Esophagus muscularis mucosa (tissue), 4 donors: ENCODE results near the gene ZFP82. TPM values are rescaled to one million over a fixed set of nuclear protein-coding genes. Genes with fewer than 3 reads are reported as not detected.

Experiments
- DNase-seq: peaks from one replicate; pipeline ENCODE4 v3.0.0-alpha.2; 2017; ENCODE audit errors: extremely low spot score
- H3K27ac ChIP-seq, 4 donors: fragments of 200-600 bp; sonication (generic); replicated peaks in 1 of 4; 1 replicate in 3 of 4; 2 replicates in 1 of 4; pipeline ENCODE4 v1.5.1; 2016 to 2019; ENCODE audit warnings: mild to moderate bottlenecking in 1 of 4
- H3K27me3 ChIP-seq, 4 donors: fragments of 200-600 bp; sonication (generic); one replicate each; pipeline versions ENCODE4 v1.5.1 to v1.6.0; 2016 to 2019
- H3K36me3 ChIP-seq, 4 donors: fragments of 200-600 bp; sonication (generic); one replicate each; pipeline ENCODE4 v1.5.1; 2016 to 2019
- H3K4me1 ChIP-seq, 4 donors: fragments of 200-600 bp; sonication (generic); one replicate each; pipeline ENCODE4 v1.5.1; 2016 to 2019
- H3K4me3 ChIP-seq, 4 donors: fragments of 200-600 bp; sonication (generic); 1 replicate in 2 of 4; 2 replicates in 2 of 4; pipeline ENCODE4 v1.5.1; 2016 to 2019; ENCODE audit warnings: mild to moderate bottlenecking in 4 of 4, moderate library complexity in 1 of 4
- H3K9me3 ChIP-seq, 4 donors: fragments of 200-600 bp; sonication (generic); 1 replicate in 3 of 4; 2 replicates in 1 of 4; pipeline ENCODE4 v1.5.1; 2016 to 2019
- EP300 ChIP-seq: sonication (generic); formaldehyde crosslinking; IDR thresholded peaks from one replicate; pipeline ENCODE4 v1.6.1; 2017; ENCODE audit warnings: antibody characterized with exemption
- POLR2A ChIP-seq: fragments of 450-650 bp; IDR thresholded peaks from one replicate; pipeline ENCODE4 v1.6.1; 2017; ENCODE audit warnings: antibody characterized with exemption, moderate library complexity, mild to moderate bottlenecking, low read depth
- POLR2AphosphoS5 ChIP-seq, 2 donors: sonication (generic); formaldehyde crosslinking; IDR thresholded peaks; one replicate each; pipeline ENCODE4 v1.6.1; 2017; ENCODE audit warnings: antibody characterized with exemption in 2 of 2
- WGBS: methylation state at CpG from one replicate; pipeline ENCODE4 v1.1.5; 2018; 5-methylcytosine and 5-hydroxymethylcytosine counted together
- intact Hi-C: fragments of 100-400 bp; cut with DNase I; formaldehyde crosslinking; loops from one replicate; pipeline ENCODE4 v1.15.1; 2023
- total RNA-seq, 4 donors: library from RNA; depleted of rRNA; stranded (reverse); fragments of >200 nt; gene quantifications; one replicate each; pipeline versions ENCODE4 v1.1.0 to v1.2.1, GENCODE V29; 2016
- TF ChIP-seq, protein P1 (sequence below), 3 experiments: fragments of 200-600 bp in 2 of 3; fragments of 450-650 bp in 1 of 3; sonication (generic) in 2 of 3; IDR thresholded peaks; one replicate each; pipeline ENCODE4 v1.5.1; 2017 to 2019; ENCODE audit warnings: antibody characterized with exemption in 3 of 3, mild to moderate bottlenecking in 2 of 3, moderate library complexity in 1 of 3

ZFP82 gene
- total RNA-seq, 4 donors from 2014 or later: 3.5 to 6.0 (median 5.8) TPM

DNA sequence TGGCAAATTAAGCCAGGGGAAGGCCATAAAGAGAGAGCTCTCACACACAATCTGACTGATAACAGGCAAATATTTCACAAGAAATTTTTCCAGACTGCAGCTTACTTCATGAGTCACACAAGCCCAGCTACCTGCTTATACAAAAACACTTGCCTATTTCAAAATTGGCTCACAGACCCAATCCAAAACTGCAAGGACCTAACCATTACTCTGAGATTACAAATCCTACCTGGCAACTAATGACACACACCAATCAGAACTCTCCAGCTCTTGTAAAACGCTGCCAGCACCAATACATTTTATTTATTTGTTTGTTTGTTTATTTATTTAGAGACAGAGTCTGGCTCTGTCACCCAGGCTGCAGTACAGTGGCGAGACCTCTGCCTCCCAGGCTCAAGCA, 18.1 kb upstream of the ZFP82 start:
- no peak overlapping the region for H3K4me3 ChIP-seq
- 49% methylated on average over 2 of the region's 2 CpGs for WGBS
- intact Hi-C loops: no loop called here
- H3K4me1 ChIP-seq: no peaks in the 10 kb centered on the region
- no peak for DNase-seq
- no peaks in the 10 kb centered on the region for H3K27me3 ChIP-seq
- H3K27ac ChIP-seq: no peak overlapping the region
- H3K36me3 ChIP-seq: no peaks in the 10 kb centered on the region
- H3K9me3 ChIP-seq: peaks cover 0 to 43% (median 11%) of the 10 kb centered on the region in 4 donors
- TF ChIP-seq, protein P1, sequence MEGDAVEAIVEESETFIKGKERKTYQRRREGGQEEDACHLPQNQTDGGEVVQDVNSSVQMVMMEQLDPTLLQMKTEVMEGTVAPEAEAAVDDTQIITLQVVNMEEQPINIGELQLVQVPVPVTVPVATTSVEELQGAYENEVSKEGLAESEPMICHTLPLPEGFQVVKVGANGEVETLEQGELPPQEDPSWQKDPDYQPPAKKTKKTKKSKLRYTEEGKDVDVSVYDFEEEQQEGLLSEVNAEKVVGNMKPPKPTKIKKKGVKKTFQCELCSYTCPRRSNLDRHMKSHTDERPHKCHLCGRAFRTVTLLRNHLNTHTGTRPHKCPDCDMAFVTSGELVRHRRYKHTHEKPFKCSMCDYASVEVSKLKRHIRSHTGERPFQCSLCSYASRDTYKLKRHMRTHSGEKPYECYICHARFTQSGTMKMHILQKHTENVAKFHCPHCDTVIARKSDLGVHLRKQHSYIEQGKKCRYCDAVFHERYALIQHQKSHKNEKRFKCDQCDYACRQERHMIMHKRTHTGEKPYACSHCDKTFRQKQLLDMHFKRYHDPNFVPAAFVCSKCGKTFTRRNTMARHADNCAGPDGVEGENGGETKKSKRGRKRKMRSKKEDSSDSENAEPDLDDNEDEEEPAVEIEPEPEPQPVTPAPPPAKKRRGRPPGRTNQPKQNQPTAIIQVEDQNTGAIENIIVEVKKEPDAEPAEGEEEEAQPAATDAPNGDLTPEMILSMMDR (IDR thresholded peaks at IDR 0.05): no peak
- TF ChIP-seq POLR2AphosphoS5 (IDR thresholded peaks at IDR 0.05): no peak
- TF ChIP-seq EP300: no peak
- TF ChIP-seq POLR2A: no peak

DNA sequence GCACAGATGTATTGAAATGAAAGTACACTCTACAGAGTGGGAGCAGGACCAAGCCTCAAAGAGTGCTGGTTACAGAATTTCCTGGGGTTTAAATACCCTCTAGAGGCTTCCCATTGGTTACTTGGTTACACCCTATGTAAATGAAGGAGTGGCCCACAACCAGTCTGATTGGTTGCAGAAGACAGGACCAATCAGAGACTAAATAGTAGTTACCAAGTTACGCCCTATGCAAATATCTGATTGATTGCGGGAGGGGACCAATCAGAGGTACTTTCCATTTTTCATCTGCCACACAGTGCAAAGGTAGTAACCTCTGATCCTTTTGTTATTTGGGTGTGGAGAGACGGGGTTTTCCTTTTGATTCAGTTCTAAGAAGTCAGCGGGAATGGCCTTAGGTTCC, 5.5 kb upstream of the ZFP82 start:
- WGBS: 87% methylated on average over 4 of the region's 4 CpGs
- TF ChIP-seq POLR2AphosphoS5 (IDR thresholded peaks at IDR 0.05): no peak
- no peak for TF ChIP-seq POLR2A
- TF ChIP-seq, protein P1 (IDR thresholded peaks at IDR 0.05): no peak
- no peak for TF ChIP-seq EP300
- H3K4me3 ChIP-seq: no peak overlapping the region
- H3K27me3 ChIP-seq: peaks cover 0 to 8% (median 0%) of the 10 kb centered on the region in 4 donors
- DNase-seq: no peak
- H3K9me3 ChIP-seq: no peaks in the 10 kb centered on the region
- no peaks in the 10 kb centered on the region for H3K36me3 ChIP-seq
- H3K4me1 ChIP-seq: peaks cover 2 to 16% (median 11%) of the 10 kb centered on the region in 4 donors
- H3K27ac ChIP-seq: no peak overlapping the region
- intact Hi-C loops: loop anchor here (5.0 kb wide), 1 partner anchor 63 kb away; the partner anchor contains the start of gene ZNF566

DNA sequence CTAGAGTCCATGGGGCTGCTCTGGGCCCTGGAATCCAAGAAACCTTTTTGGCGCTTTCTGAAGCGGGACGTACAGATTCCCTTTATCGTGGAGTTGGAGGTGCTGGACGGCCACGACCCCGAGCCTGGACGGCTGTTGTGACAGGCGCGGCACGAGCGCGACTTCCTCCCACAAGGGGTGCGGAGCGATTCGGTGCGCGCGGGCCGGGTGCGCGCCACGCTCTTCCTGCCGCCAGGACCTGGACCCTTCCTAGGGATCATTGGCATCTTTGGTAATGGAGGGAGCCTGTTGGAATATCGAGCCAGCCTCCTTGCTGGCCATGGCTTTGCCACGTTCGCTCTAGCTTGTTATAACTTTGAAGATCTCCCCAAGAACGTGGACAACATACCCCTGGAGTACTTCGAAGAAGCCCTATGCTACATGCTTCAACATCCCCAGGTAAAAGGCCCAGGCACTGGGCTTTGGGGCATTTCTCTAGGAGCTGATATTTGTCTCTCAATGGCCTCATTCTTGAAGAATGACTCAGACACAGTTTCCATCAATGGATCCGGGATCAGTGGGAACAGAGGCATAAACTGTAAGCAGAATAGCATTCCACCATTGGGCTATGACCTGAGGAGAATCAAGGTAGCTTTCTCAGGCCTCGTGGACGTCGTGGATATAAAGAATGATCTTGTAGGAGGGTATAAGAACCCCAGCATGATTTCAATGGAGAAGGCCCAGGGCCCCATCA, 3.5 kb upstream of the ZFP82 start:
- intact Hi-C loops: loop anchor here (5.0 kb wide), 1 partner anchor 65 kb away; the partner anchor contains the start of gene ZNF566
- H3K4me1 ChIP-seq: peaks cover 13 to 30% (median 23%) of the 10 kb centered on the region in 4 donors

DNA sequence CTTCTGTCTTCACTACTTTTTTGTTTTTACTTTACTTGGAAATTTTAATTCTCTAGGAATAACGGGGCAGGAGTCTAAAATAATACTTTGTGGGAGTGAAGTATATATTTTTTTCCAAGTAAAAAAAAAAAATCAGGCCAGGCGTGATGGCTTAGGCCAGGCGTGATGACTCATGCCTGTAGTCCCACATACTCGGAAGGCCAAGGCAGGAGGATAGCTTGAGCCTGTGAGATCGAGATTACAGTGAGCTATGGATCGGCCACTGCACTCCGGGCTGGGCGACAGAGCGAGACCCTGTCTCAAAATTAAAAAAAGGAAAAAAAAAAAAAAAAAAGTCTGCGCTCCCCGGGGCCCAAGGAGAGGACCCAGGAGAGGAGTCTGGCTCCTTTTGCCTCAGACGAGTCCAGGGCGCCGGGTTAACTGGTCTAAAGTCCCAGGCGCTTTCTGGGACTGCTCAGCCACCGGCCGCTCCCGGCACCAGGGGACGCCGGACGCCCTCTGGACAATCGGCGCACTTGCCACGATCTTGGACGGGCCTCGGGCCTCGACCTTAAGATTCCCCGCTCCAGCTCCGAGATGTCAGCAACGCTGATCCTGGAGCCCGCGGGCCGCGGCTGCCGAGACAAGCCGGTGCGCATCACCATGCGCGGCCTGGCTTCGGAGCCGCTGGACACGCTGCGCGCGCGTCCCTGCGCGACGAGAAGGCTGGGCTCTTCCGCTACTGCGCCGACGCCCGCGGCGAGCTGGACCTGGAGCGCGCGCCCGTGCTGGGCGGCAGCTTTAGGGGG, 2.7 kb upstream of the ZFP82 start:
- peaks cover 13 to 37% (median 25%) of the 10 kb centered on the region in 4 donors for H3K4me1 ChIP-seq
- intact Hi-C loops: loop anchor here (5.0 kb wide), 1 partner anchor 66 kb away; the partner anchor contains the start of gene ZNF566
- whole genome bisulfite sequencing: 15% methylated on average over 25 of the region's 61 CpGs
- TF ChIP-seq POLR2AphosphoS5 (IDR thresholded peaks at IDR 0.05) (peak in 1 of 2 donors; percentile 37), EP300 (no peak)
- H3K27me3 ChIP-seq: peaks cover 0 to 8% (median 0%) of the 10 kb centered on the region in 4 donors
- no peak for DNase-seq
- no peaks in the 10 kb centered on the region for H3K9me3 ChIP-seq
- H3K4me3 ChIP-seq: peak overlapping the region; percentile 54 to 59 (median 58)
- H3K36me3 ChIP-seq: no peaks in the 10 kb centered on the region
- peak overlapping the region; percentile 58 to 68 (median 64) for H3K27ac ChIP-seq

More for the DNA sequence above, 3.5 kb upstream of the ZFP82 start:
- WGBS: 28% methylated on average over 33 of the region's 33 CpGs
- peaks cover 0 to 8% (median 0%) of the 10 kb centered on the region in 4 donors for H3K27me3 ChIP-seq
- H3K27ac ChIP-seq: peak overlapping the region; percentile 58 to 68 (median 64)
- TF ChIP-seq, protein P1 (IDR thresholded peaks at IDR 0.05): no peak
- TF ChIP-seq POLR2AphosphoS5 (IDR thresholded peaks at IDR 0.05) (no peak), EP300 (no peak), POLR2A (no peak)
- DNase-seq: no peak
- H3K9me3 ChIP-seq: no peaks in the 10 kb centered on the region
- H3K36me3 ChIP-seq: no peaks in the 10 kb centered on the region
- peak overlapping the region; percentile 54 to 59 (median 58) for H3K4me3 ChIP-seq
